OCI-LY3 (cell line): ENCODE results near the gene ZNF70.

ENCODE experiments used
- H2AFZ ChIP-seq: fragments of 200-600, 300-600 bp; shearing (Covaris generic); 2 replicates; pipeline ENCODE4 v1.6.0; 2014; ENCODE audit warnings: antibody characterized with exemption, low read depth, low read length
- H3K27ac ChIP-seq: fragments of 200-600, 300-600 bp; sonication (generic); 2 replicates; pipeline ENCODE4 v1.5.1; 2014; ENCODE audit warnings: mild to moderate bottlenecking, low read length, moderate library complexity, mixed read lengths
- H3K27me3 ChIP-seq: fragments of 200-600, 300-600 bp; sonication (generic); 2 replicates; pipeline ENCODE4 v1.6.1; 2014; ENCODE audit warnings: low read depth, low read length, mixed read lengths
- H3K36me3 ChIP-seq: fragments of 200-600, 300-600 bp; sonication (generic); replicated peaks from 2 replicates; pipeline ENCODE3; 2014; ENCODE audit warnings: low read depth, low read length, mixed read lengths
- H3K4me1 ChIP-seq: fragments of 300-600, 200-600 bp; sonication (generic); 2 replicates; pipeline ENCODE4 v1.6.1; 2014; ENCODE audit warnings: low read length, mixed read lengths
- H3K4me2 ChIP-seq: fragments of 200-600, 300-600 bp; sonication (generic); 2 replicates; pipeline ENCODE4 v1.6.1; 2014; ENCODE audit warnings: low read length, mixed read lengths
- H3K4me3 ChIP-seq: fragments of 300-600, 200-600 bp; sonication (generic); 2 replicates; pipeline ENCODE4 v1.5.1; 2014; ENCODE audit warnings: antibody characterized with exemption, mild to moderate bottlenecking, low read length, moderate library complexity
- H3K79me2 ChIP-seq: fragments of 300-600, 200-600 bp; shearing (Covaris generic); 2 replicates; pipeline ENCODE4 v1.6.1; 2014; ENCODE audit warnings: mild to moderate bottlenecking, low read length, mixed read lengths
- H3K9ac ChIP-seq: fragments of 300-600, 200-600 bp; shearing (Covaris generic); 2 replicates; pipeline ENCODE4 v1.6.0; 2014; ENCODE audit warnings: mild to moderate bottlenecking, low read length, moderate library complexity
- H3K9me3 ChIP-seq: fragments of 200-600, 300-600 bp; shearing (Covaris generic); 2 replicates; pipeline ENCODE4 v1.6.1; 2014; ENCODE audit warnings: low read length, mixed read lengths; ENCODE audit not compliant: insufficient read depth
- H4K20me1 ChIP-seq: fragments of 200-600, 300-600 bp; sonication (generic); 2 replicates; pipeline ENCODE4 v1.6.1; 2016; ENCODE audit warnings: low read length, mixed read lengths; ENCODE audit not compliant: insufficient read depth
- EZH2phosphoT487 ChIP-seq: fragments of 200-600 bp; shearing (Covaris generic); IDR thresholded peaks from 2 replicates; pipeline ENCODE4 v1.6.1; 2018; ENCODE audit warnings: antibody characterized with exemption, mixed run types, low read depth
- TF ChIP-seq, protein P1 (sequence below): fragments of 200-600, 300-600 bp; sonication (generic); IDR thresholded peaks from 2 replicates; pipeline ENCODE4 v1.5.1; 2014; ENCODE audit warnings: antibody characterized with exemption, low read length, low read depth

Gene ZNF70

DNA sequence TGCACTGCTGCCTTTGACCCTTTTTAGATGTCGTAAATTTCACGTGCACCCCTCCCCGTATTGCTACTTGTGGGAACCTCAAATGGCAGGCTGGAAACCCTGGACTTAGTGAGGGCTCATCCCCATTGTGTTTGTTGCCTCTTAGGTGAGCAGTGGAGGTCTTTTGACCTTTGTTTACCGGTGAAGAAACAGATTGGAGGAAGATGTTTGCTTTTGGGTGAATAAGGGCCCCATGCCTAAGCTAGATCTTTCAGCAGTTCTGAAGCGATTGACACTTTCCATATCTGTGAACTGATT, 36.6 kb upstream of the ZNF70 start:
- Histone ChIP-seq H3K79me2 (peaks cover 53% of the 10 kb centered on the region), H3K4me2 (peak overlapping the region; percentile 69), H4K20me1 (peaks cover 44% of the 10 kb centered on the region), H3K9me3 (no peaks in the 10 kb centered on the region), H3K4me3 (peak overlapping the region; percentile 83), H3K4me1 (peaks cover 44% of the 10 kb centered on the region), H2AFZ (no peak overlapping the region), H3K27me3 (no peaks in the 10 kb centered on the region), H3K27ac (peak overlapping the region; percentile 23), H3K9ac (peak overlapping the region; percentile 97), H3K36me3 (peaks cover 22% of the 10 kb centered on the region)
- no peak for TF ChIP-seq EZH2phosphoT487
- TF ChIP-seq, protein P1, sequence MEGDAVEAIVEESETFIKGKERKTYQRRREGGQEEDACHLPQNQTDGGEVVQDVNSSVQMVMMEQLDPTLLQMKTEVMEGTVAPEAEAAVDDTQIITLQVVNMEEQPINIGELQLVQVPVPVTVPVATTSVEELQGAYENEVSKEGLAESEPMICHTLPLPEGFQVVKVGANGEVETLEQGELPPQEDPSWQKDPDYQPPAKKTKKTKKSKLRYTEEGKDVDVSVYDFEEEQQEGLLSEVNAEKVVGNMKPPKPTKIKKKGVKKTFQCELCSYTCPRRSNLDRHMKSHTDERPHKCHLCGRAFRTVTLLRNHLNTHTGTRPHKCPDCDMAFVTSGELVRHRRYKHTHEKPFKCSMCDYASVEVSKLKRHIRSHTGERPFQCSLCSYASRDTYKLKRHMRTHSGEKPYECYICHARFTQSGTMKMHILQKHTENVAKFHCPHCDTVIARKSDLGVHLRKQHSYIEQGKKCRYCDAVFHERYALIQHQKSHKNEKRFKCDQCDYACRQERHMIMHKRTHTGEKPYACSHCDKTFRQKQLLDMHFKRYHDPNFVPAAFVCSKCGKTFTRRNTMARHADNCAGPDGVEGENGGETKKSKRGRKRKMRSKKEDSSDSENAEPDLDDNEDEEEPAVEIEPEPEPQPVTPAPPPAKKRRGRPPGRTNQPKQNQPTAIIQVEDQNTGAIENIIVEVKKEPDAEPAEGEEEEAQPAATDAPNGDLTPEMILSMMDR = no peak

DNA sequence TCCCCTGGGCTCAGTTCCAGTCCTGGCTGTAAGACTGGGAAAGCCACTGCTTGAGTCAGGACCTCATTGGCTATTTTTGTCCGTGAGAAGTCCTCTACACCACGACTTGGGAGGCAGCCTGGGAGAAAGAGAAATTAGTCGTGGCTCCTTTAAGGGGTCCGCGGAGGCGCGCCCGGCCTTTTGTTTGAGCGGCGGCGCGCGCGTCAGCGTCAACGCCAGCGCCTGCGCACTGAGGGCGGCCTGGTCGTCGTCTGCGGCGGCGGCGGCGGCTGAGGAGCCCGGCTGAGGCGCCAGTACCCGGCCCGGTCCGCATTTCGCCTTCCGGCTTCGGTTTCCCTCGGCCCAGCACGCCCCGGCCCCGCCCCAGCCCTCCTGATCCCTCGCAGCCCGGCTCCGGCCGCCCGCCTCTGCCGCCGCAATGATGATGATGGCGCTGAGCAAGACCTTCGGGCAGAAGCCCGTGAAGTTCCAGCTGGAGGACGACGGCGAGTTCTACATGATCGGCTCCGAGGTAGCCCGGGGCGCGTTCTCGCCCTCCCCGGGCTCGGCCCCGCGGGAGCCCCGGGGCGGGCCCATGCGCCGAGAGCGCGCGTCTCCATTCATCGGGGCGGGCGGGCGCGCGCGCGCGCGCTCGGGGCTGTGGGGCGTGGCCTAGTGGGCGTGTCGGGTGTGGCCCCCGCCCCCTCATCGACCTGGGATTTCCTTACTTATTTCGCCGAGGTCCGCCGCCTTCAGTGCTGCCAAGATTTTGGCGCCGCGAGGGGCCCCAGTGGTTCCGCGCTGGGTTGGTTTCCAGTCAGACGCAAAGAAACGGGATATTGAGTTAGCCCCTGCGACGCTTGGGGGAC, 36.1 kb upstream of the ZNF70 start, which contains the start of gene SMARCB1:
Gene SMARCB1, plus strand, starts transcription at position 215 of the 848 bp plus-strand sequence. Its CDS starts 204 bp downstream, at position 419.
- H3K9me3 ChIP-seq = no peaks in the 10 kb centered on the region
- peaks cover 40% of the 10 kb centered on the region for H4K20me1 ChIP-seq

DNA sequence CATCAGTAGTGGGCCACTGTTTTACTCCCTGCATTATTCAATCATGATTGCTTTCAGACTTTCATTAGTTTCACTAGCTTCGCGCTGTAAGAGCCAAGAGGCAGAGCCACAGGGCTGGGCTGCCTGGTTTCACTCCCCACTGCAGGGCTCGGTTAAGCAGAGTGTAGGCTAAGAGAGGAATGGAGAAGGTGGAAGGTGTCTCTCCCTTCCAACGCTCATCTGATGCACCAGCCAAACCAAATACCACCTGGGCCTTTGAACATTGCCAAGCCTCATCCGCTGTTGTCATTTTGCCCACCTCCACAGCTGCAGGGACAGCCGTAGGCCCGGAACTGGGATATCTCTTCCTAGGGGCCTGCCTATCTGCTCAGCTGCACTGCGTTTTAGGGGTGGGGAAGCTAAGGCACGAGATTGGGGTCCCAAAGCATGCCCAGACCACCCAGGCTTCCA, 35.4 kb upstream of the ZNF70 start:
- Histone ChIP-seq H3K4me3 (peak overlapping the region; percentile 83), H3K36me3 (peaks cover 11% of the 10 kb centered on the region), H2AFZ (peak overlapping the region; percentile 41), H3K4me1 (peaks cover 41% of the 10 kb centered on the region), H3K9me3 (no peaks in the 10 kb centered on the region), H4K20me1 (peaks cover 33% of the 10 kb centered on the region), H3K27me3 (no peaks in the 10 kb centered on the region), H3K79me2 (peaks cover 40% of the 10 kb centered on the region), H3K9ac (peak overlapping the region; percentile 97), H3K27ac (peak overlapping the region; percentile 91), H3K4me2 (peak overlapping the region; percentile 90)
- no peak for TF ChIP-seq EZH2phosphoT487
- TF ChIP-seq, protein P1 = no peak

More for the DNA sequence above, 36.1 kb upstream of the ZNF70 start, which contains the start of gene SMARCB1:
- peak within 1 kb of the TSS; percentile 83 for H3K4me3 ChIP-seq
- peaks cover 44% of the 10 kb centered on the region for H3K4me1 ChIP-seq
- peak within 1 kb of the TSS; percentile 97 for H3K9ac ChIP-seq
- no peaks in the 10 kb centered on the region for H3K27me3 ChIP-seq
- TF ChIP-seq, protein P1 = no peak
- TF ChIP-seq EZH2phosphoT487 = no peak
- H3K4me2 ChIP-seq = peak within 1 kb of the TSS; percentile 90
- peaks cover 18% of the 10 kb centered on the region for H3K36me3 ChIP-seq
- H3K27ac ChIP-seq = peak within 1 kb of the TSS; percentile 91
- H3K79me2 ChIP-seq = peaks cover 47% of the 10 kb centered on the region
- peak within 1 kb of the TSS; percentile 41 for H2AFZ ChIP-seq

DNA sequence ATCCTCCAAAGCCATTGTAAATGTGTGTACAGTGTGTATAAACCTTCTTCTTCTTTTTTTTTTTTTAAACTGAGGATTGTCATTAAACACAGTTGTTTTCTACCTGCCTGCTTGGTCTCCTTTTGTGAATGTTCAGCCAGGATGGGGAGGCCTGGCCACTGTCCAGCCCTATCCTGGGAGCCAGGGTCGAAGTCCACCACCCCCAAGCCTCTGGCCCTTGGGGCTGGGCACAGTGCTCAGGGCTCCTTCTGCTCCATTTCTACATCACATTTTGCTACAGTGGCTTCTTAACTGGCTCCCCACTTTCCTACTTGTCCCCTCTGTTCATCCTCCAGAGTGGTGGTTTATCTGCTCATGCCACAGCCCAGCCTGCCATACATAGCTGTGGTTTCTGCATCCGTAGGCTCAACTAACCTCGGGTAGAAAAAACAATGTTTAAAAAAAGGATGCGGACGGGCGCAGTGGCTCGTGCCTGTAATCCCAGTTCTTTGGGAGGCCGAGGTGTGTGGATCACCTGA, 33.4 kb upstream of the ZNF70 start:
- peaks cover 20% of the 10 kb centered on the region for H3K79me2 ChIP-seq
- no peak overlapping the region for H3K27ac ChIP-seq
- H3K9me3 ChIP-seq = no peaks in the 10 kb centered on the region
- H3K4me3 ChIP-seq = no peak overlapping the region
- no peak overlapping the region for H2AFZ ChIP-seq
- TF ChIP-seq EZH2phosphoT487 = no peak
- TF ChIP-seq, protein P1 = no peak
- H3K4me1 ChIP-seq = peaks cover 21% of the 10 kb centered on the region
- H3K36me3 ChIP-seq = peaks cover 4% of the 10 kb centered on the region
- H3K27me3 ChIP-seq = no peaks in the 10 kb centered on the region
- H3K9ac ChIP-seq = no peak overlapping the region
- no peak overlapping the region for H3K4me2 ChIP-seq
- peaks cover 19% of the 10 kb centered on the region for H4K20me1 ChIP-seq
